HuH-7 (cell line): Measurements from ENCODE around the gene CADM4.

Experiments
- DNase-seq: peaks from one replicate; pipeline ENCODE4 v3.0.0; 2011; ENCODE audit warnings: low spot score

The CADM4 gene

GRCh38 chr19:43582495-43582894, 57.2 kb downstream of the CADM4 start:
- no peak for DNase-seq

DNA sequence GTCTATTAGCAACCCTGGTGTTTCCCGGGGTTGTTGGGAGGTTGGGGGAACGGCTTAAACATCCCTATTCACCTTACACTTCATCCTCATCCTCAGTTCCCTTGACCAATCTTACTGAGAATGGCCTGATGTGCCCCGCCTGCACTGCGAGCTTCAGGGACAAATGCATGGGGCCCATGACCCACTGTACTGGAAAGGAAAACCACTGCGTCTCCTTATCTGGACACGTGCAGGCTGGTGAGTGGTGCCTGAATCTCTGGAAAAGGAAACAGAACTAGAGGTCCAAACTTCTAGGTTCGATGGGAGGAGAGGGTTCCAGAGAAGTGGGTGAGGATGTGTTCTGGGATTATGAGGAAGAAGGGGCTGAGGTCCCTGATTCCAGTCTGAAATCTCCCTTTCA, 58.2 kb downstream of the CADM4 start:
- DNase-seq: no peak

- no peak for DNase-seq
Observed at GRCh38 chr19:43578787-43579186, 60.9 kb downstream of the CADM4 start.

GRCh38 chr19:43575955-43576878, 63.4 kb downstream of the CADM4 start:
- DNase-seq: no peak

- peak; percentile 97 for DNase-seq
Observed at GRCh38 chr19:43575156-43575950, 64.3 kb downstream of the CADM4 start, which contains the start of the genes PINLYP and XRCC1. PINLYP (plus strand) TSS chr19:43575801; CDS start chr19:43577192, 1,391 bp downstream. XRCC1 (minus strand) TSS chr19:43575527; CDS start chr19:43575458, 69 bp downstream.

DNA sequence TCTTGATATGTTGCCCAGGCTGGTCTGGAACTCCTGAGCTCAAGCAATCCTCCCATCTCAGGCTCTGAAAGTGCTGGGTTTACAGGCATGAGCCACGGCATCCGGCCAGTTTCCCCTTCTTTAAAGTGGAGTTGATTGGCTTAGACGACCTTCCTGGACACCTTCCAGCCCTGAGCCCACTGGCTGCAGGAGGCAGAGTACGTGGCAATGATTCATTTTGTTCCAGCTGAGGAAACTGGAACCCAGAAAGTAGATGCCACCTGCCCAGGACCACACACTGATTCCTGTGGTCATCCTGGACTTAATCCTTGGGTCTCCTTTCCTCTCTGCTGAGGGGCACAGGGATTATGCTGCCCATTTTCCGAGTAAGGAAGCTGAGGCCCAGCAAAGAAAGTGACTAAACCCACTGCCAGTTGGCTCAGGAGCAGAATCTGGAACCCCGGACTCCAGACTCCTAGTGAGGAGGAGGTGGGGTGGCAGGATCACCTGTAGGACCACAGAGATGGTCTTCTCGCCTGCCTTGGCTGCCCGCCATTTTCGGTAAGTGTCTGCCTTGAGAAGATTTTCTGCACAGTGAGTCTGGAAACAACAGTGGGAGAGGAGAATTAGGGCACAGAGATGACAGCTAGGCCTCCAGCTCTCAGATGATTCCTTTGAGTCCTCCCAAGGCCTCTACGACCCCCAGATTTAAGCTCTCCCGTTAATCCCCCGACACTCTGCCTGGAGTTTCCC, 65.1 kb downstream of the CADM4 start:
- no peak for DNase-seq
